Esophagus muscularis mucosa (tissue), 4 donors: ENCODE data around the gene CDH18. TPM values are rescaled to one million over a fixed set of nuclear protein-coding genes. Genes with fewer than 3 reads are reported as not detected.

ENCODE experiments used
- DNase-seq: peaks from one replicate; pipeline ENCODE4 v3.0.0-alpha.2; 2017; ENCODE audit errors: extremely low spot score
- H3K27ac ChIP-seq, 4 donors: fragments of 200-600 bp; sonication (generic); replicated peaks in 1 of 4; 1 replicate in 3 of 4; 2 replicates in 1 of 4; pipeline ENCODE4 v1.5.1; 2016 to 2019; ENCODE audit warnings: mild to moderate bottlenecking in 1 of 4
- H3K27me3 ChIP-seq, 4 donors: fragments of 200-600 bp; sonication (generic); one replicate each; pipeline versions ENCODE4 v1.5.1 to v1.6.0; 2016 to 2019
- H3K36me3 ChIP-seq, 4 donors: fragments of 200-600 bp; sonication (generic); one replicate each; pipeline ENCODE4 v1.5.1; 2016 to 2019
- H3K4me1 ChIP-seq, 4 donors: fragments of 200-600 bp; sonication (generic); one replicate each; pipeline ENCODE4 v1.5.1; 2016 to 2019
- H3K4me3 ChIP-seq, 4 donors: fragments of 200-600 bp; sonication (generic); 1 replicate in 2 of 4; 2 replicates in 2 of 4; pipeline ENCODE4 v1.5.1; 2016 to 2019; ENCODE audit warnings: mild to moderate bottlenecking in 4 of 4, moderate library complexity in 1 of 4
- H3K9me3 ChIP-seq, 4 donors: fragments of 200-600 bp; sonication (generic); 1 replicate in 3 of 4; 2 replicates in 1 of 4; pipeline ENCODE4 v1.5.1; 2016 to 2019
- EP300 ChIP-seq: sonication (generic); formaldehyde crosslinking; IDR thresholded peaks from one replicate; pipeline ENCODE4 v1.6.1; 2017; ENCODE audit warnings: antibody characterized with exemption
- POLR2A ChIP-seq: fragments of 450-650 bp; IDR thresholded peaks from one replicate; pipeline ENCODE4 v1.6.1; 2017; ENCODE audit warnings: antibody characterized with exemption, moderate library complexity, mild to moderate bottlenecking, low read depth
- POLR2AphosphoS5 ChIP-seq, 2 donors: sonication (generic); formaldehyde crosslinking; IDR thresholded peaks; one replicate each; pipeline ENCODE4 v1.6.1; 2017; ENCODE audit warnings: antibody characterized with exemption in 2 of 2
- WGBS: methylation state at CpG from one replicate; pipeline ENCODE4 v1.1.5; 2018; 5-methylcytosine and 5-hydroxymethylcytosine counted together
- intact Hi-C: fragments of 100-400 bp; cut with DNase I; formaldehyde crosslinking; loops from one replicate; pipeline ENCODE4 v1.15.1; 2023
- total RNA-seq, 4 donors: library from RNA; depleted of rRNA; stranded (reverse); fragments of >200 nt; gene quantifications; one replicate each; pipeline versions ENCODE4 v1.1.0 to v1.2.1, GENCODE V29; 2016
- TF ChIP-seq, protein P1 (sequence below), 3 experiments: fragments of 200-600 bp in 2 of 3; fragments of 450-650 bp in 1 of 3; sonication (generic) in 2 of 3; IDR thresholded peaks; one replicate each; pipeline ENCODE4 v1.5.1; 2017 to 2019; ENCODE audit warnings: antibody characterized with exemption in 3 of 3, mild to moderate bottlenecking in 2 of 3, moderate library complexity in 1 of 3

Gene CDH18
- total RNA-seq, 4 donors from 2014 or later = under 0.01 to 0.65 TPM; not detected in 2

DNA sequence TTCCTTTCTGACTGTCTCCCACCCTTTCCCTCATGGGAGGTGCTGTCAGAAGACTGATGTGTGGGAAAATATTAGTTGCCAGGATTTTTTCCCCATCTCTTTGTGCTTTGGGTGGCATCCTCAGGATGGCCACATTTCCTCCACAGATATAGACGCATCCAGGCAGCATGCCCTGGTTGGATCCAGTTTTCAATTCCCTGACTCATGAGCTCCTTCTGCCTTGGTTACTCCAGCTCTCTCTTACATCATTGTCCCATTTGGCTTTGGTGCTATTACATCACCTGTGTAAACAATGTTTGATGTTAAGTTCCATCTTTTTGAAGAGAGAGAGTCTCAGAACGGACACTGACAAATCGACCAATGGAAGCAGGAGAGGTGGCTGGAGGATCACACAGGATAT is 302.5 kb downstream of the CDH18 start:
- H3K4me3 ChIP-seq = no peak overlapping the region
- no peaks in the 10 kb centered on the region for H3K36me3 ChIP-seq
- intact Hi-C loops = no loop called here
- 85% methylated on average over 3 of the region's 3 CpGs for WGBS
- no peaks in the 10 kb centered on the region for H3K27me3 ChIP-seq
- no peak for DNase-seq
- peaks cover 0 to 10% (median 3%) of the 10 kb centered on the region in 4 donors for H3K9me3 ChIP-seq
- no peak for TF ChIP-seq EP300
- TF ChIP-seq POLR2AphosphoS5 (IDR thresholded peaks at IDR 0.05) = no peak
- TF ChIP-seq POLR2A = no peak
- TF ChIP-seq, protein P1, sequence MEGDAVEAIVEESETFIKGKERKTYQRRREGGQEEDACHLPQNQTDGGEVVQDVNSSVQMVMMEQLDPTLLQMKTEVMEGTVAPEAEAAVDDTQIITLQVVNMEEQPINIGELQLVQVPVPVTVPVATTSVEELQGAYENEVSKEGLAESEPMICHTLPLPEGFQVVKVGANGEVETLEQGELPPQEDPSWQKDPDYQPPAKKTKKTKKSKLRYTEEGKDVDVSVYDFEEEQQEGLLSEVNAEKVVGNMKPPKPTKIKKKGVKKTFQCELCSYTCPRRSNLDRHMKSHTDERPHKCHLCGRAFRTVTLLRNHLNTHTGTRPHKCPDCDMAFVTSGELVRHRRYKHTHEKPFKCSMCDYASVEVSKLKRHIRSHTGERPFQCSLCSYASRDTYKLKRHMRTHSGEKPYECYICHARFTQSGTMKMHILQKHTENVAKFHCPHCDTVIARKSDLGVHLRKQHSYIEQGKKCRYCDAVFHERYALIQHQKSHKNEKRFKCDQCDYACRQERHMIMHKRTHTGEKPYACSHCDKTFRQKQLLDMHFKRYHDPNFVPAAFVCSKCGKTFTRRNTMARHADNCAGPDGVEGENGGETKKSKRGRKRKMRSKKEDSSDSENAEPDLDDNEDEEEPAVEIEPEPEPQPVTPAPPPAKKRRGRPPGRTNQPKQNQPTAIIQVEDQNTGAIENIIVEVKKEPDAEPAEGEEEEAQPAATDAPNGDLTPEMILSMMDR (IDR thresholded peaks at IDR 0.05) = no peak
- H3K27ac ChIP-seq = no peak overlapping the region
- H3K4me1 ChIP-seq = no peaks in the 10 kb centered on the region

DNA sequence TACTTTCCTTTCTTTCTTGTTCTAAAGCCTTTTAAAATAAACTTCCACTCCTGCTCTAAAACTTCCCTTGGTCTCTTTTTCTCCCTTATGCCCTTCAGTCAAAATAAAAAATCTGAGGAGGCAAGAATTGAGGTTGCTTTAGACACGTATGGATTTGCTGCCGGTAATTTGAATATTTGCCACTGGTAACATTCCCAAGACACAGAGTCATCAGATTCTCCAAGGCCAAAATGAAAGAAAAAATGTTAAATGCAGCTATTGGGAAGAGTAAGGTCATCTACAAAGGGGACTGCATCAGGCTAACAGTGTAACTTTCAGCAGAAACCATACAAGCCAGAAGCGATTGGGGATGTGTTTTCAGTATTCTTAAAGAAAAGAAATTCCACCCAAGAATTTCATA is 311.1 kb downstream of the CDH18 start:
- Histone ChIP-seq H3K36me3 (no peaks in the 10 kb centered on the region), H3K27ac (no peak overlapping the region), H3K9me3 (no peaks in the 10 kb centered on the region), H3K27me3 (no peaks in the 10 kb centered on the region), H3K4me1 (no peaks in the 10 kb centered on the region), H3K4me3 (no peak overlapping the region)
- no peak for TF ChIP-seq POLR2AphosphoS5 (IDR thresholded peaks at IDR 0.05)
- no peak for TF ChIP-seq POLR2A
- TF ChIP-seq, protein P1 (IDR thresholded peaks at IDR 0.05) = no peak
- no peak for TF ChIP-seq EP300
- DNase-seq = no peak
- 44% methylated on average over 3 of the region's 3 CpGs for WGBS
- intact Hi-C loops = no loop called here

DNA sequence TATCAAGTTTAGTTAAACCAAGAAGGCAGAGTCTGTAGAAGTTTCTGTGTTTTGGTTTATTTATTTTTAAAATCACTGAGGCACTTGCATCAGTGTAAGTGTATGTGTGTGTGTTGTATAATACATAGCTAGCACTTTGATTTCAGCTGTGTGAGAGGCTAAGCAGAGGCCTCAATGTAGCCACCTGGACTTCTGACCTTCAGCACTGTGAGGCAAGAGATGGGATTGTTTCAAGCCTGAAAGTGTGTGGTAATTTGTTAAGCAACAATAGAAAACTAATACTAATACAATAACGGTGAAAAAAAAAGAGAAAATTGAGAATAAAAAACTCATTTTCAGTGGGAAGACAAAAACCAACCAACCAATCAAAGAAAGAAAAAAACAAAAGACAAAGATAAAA is 327.3 kb downstream of the CDH18 start:
- TF ChIP-seq, protein P1 (IDR thresholded peaks at IDR 0.05) = no peak
- no peak for TF ChIP-seq POLR2AphosphoS5 (IDR thresholded peaks at IDR 0.05)
- no peak for TF ChIP-seq EP300
- no peak for TF ChIP-seq POLR2A
- 80% methylated on average over 1 of the region's 1 CpG for WGBS
- H3K4me1 ChIP-seq = no peaks in the 10 kb centered on the region
- H3K27ac ChIP-seq = no peak overlapping the region
- intact Hi-C loops = no loop called here
- DNase-seq = no peak
- no peaks in the 10 kb centered on the region for H3K27me3 ChIP-seq
- no peaks in the 10 kb centered on the region for H3K9me3 ChIP-seq
- H3K36me3 ChIP-seq = no peaks in the 10 kb centered on the region
- no peak overlapping the region for H3K4me3 ChIP-seq

DNA sequence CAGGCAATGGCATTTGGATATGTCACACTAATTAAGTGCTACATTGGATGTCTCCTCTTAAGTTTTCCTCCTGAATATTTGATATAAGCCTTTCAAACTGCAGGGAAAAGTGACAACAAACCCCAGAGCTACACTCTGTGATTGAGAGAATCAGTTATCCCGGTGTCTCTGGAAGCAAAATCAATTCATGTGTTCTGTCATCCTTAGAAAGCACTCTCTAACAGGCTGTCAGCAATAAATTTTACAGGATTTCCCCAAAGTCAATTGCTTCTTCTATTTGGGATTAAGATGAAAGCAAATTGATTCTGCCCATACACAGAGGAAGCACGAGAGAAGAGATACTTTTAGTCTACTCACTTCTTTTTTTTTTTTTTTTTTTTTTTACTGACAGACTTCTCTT is 332.4 kb downstream of the CDH18 start:
- H3K4me3 ChIP-seq = no peak overlapping the region
- intact Hi-C loops = no loop called here
- WGBS = 62% methylated on average over 2 of the region's 2 CpGs
- H3K27ac ChIP-seq = no peak overlapping the region
- H3K36me3 ChIP-seq = no peaks in the 10 kb centered on the region
- no peak for TF ChIP-seq POLR2A
- no peak for TF ChIP-seq POLR2AphosphoS5 (IDR thresholded peaks at IDR 0.05)
- TF ChIP-seq, protein P1 (IDR thresholded peaks at IDR 0.05) = no peak
- TF ChIP-seq EP300 = no peak
- DNase-seq = no peak
- H3K27me3 ChIP-seq = no peaks in the 10 kb centered on the region
- H3K4me1 ChIP-seq = no peaks in the 10 kb centered on the region
- no peaks in the 10 kb centered on the region for H3K9me3 ChIP-seq

DNA sequence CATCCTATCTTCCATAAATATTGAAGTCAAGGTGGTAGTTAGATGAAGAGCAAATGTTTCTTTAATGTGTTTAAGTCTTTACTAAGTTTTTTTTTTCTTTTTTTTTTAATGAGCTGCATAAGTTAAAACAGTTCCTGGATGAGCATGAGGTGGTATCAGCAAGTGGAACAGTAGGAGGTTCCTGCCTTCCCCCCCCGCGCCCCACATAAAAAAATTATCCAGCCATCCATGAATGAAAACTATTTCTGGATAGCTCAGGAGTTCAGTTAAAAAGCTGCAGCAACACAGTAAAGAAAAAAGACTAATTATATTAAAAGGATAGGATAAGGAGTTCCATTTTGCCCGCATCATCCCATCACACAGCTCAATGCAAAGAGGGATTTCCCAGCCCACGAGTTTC is 349.5 kb downstream of the CDH18 start:
- H3K27me3 ChIP-seq = no peaks in the 10 kb centered on the region
- H3K36me3 ChIP-seq = no peaks in the 10 kb centered on the region
- DNase-seq = no peak
- no peak overlapping the region for H3K4me3 ChIP-seq
- 87% methylated on average over 4 of the region's 4 CpGs for WGBS
- TF ChIP-seq POLR2A (no peak), EP300 (no peak), POLR2AphosphoS5 (IDR thresholded peaks at IDR 0.05) (no peak)
- TF ChIP-seq, protein P1 (IDR thresholded peaks at IDR 0.05) = no peak
- intact Hi-C loops = no loop called here
- H3K27ac ChIP-seq = no peak overlapping the region
- H3K9me3 ChIP-seq = no peaks in the 10 kb centered on the region
- H3K4me1 ChIP-seq = no peaks in the 10 kb centered on the region
